GM18526 (cell line): ENCODE measurements around the gene IFNGR1.

Source experiments
- POLR2A ChIP-seq: IDR thresholded peaks from 3 replicates; pipeline ENCODE4 v1.6.1; 2011; ENCODE audit not compliant: insufficient read length; ENCODE audit errors: extremely low read depth

The IFNGR1 gene

DNA sequence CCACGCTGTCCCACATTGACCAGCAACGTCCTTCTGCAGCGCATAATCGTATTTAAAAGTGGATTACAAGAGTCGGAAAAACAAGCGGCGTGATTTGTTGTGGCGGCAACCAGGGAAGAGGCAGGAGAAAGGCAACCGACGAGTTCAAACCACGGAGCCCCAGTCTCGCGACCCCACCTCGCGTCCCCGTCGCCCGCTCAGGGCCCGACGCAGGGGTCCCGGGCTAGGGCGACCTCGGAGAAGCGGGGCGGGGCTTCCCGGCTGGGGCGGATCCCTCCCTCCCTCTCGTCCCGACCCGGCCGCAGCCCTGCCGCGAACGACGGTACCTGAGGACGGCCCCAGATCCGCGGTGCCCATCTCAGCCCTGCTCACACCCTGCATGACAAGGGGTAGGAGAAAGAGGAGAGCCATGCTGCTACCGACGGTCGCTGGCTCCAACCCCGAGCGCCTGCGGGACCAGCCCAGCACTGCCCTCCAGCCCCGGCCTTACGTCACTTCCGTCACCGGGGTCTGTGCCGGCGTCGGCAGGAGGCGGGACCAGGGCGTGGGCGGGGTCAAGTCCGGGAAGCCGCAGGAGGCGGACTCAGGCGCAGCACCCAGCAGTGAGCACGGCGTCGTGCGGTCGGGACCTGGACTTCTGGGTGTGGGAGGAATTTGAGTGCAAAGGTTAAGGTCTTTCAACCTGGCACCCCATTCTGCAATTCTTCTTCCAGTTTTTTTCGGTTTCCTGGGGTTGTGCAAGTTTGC, at the start of gene IFNGR1:
IFNGR1 (minus strand) TSS at position 469 of the 747 bp plus-strand sequence; CDS start at position 411, 58 bp downstream.
- peak; percentile 89 for TF ChIP-seq POLR2A

GRCh38 chr6:137268911-137269310, 49.7 kb upstream of the IFNGR1 start:
- TF ChIP-seq POLR2A = no peak

GRCh38 chr6:137266309-137266586, 47.1 kb upstream of the IFNGR1 start:
- TF ChIP-seq POLR2A = no peak

DNA sequence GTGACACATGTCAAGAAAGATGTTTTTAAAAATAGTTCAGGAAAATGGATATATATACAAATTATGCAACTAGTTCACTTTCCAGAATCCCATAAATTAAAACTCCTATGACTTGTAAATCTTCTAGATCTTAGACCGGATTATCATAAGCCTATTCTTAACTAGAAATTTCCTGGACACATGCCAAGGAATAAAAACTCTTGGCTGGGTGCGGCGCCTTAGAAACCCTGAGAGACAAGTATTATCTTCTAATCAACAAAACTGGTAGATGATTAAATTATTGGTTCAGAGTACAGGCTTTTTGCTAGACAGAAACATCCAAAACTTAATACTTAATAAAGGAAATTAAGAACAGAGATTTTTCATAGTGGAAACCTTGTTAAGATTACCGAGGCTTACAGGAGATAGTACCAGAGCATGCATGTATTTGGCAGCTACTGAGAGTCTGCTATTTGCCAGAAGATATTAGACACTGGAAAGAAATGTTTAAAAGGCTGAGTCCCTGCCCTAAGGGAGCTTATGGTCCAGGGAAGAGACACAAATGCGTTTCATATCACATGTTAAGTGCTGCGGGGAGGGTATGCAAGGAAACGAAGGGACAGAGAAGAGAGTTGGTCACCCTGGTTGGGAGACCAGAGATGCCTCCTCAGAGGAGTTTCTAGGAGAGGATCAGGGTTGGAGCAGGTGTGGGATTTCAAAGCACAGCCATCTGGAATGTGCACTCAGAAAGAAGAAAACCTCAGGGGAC, 46.5 kb upstream of the IFNGR1 start:
- no peak for TF ChIP-seq POLR2A

GRCh38 chr6:137264311-137265075, 45.3 kb upstream of the IFNGR1 start:
- no peak for TF ChIP-seq POLR2A

DNA sequence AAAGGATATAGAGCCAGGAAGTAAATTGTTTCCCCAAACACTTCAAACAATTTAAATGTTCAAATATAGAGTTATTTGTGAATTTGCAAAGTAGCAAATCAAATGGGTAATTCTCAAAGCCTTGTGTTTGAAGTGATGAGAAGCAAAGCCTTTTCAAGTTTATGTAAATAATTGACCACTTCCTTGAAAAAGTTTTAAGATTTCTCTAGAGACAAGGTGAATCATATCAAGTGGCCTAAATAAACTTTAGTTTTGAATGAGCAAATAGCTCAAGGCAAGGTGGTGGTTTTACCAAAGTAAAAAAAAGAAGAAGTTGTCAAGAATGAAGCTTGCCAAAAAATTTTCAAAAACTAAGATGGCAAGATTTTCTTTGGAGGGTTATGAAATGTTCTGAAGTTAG, 42.6 kb upstream of the IFNGR1 start:
- no peak for TF ChIP-seq POLR2A

- TF ChIP-seq POLR2A = no peak
These were observed 42.2 kb upstream of the IFNGR1 start for GRCh38 chr6:137261361-137261760.

DNA sequence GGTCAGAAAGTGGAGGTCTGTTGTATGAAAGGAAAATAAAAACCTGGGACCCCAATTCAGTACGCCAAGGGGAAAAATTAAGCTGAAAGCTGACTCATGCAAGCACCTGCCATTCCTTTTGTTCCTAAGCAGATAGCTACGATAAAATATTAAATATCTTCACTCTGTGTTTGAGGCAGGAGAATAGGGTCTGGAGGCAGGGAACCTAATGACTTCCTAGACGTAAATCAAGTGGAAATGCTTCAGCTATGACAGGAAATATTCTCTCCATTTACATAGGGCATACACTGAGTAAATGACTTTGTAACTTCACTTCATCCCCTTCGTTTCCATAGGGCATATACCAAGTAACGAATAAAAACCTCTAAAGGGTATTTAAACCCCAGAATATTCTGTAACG, 41.0 kb upstream of the IFNGR1 start:
- no peak for TF ChIP-seq POLR2A

GRCh38 chr6:137259349-137259748, 40.2 kb upstream of the IFNGR1 start:
- no peak for TF ChIP-seq POLR2A

DNA sequence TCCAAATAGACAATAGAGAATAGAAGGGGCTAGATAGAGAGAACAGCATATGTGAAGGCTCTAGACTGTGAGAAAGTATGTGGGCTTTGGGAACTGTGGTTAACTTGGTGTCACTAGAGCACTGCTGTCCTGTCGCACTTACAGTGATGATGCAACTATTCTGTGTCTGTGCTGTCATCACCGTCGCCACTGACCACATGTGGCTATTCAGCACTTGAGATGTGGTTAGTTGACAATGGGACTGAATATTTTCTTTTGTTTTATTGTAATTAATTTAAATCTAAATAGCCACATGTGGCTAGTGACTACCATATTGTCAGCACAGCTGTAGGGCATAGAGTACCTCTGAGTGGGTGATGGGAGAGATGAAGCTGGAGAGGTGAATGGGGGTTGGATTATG, 39.0 kb upstream of the IFNGR1 start:
- TF ChIP-seq POLR2A = no peak

- TF ChIP-seq POLR2A = no peak
These were observed 37.3 kb upstream of the IFNGR1 start for GRCh38 chr6:137256350-137257103.

GRCh38 chr6:137254966-137255365, 35.8 kb upstream of the IFNGR1 start:
- no peak for TF ChIP-seq POLR2A

DNA sequence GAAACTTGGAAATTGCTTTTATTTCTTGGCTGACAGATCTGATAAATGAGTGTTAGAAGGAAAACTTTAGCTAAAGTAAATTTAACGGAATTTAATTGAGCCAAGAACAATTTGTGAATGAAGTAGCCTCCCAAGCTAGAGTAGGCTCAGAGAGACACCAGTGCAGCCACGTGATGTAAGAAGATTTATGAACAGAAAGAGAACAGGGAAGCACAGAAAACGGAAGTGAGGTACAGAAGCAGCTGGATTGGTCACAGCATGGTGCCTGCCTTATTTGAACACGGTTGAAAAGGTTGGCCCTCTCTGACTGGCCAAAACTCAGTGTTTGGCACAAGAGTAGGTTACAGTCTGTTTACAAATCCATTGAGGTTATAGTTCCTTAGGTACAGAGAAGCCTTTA, 29.5 kb upstream of the IFNGR1 start:
- TF ChIP-seq POLR2A = no peak

- no peak for TF ChIP-seq POLR2A
These were observed 28.5 kb upstream of the IFNGR1 start for GRCh38 chr6:137247724-137248123.

DNA sequence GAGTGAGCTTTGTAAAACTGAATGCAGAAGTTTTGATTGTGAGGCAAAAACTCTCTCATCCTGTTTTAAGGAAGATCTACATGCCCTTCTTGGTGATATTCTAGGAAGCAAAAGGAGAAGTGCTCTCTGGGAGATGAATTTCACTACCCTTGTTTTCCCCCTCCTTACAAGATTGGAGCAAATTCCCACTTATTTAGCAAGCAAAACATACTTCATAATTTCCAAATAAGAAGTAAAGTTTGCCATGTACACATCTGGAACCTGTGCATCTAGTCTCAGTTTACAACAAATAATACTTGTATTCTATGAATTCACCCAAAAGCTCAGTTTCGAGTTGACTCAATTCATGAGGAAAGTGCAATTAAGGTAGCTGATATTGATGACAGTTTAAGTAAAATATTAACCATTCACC, 27.6 kb upstream of the IFNGR1 start:
- no peak for TF ChIP-seq POLR2A
